ENCODE measurements around the gene TOMM40L. TPM values are rescaled to one million over a fixed set of nuclear protein-coding genes. Genes with fewer than 3 reads are reported as not detected.

The TOMM40L gene
- total RNA-seq, 1 experiment from 2014 or later = 6.7 TPM

DNA sequence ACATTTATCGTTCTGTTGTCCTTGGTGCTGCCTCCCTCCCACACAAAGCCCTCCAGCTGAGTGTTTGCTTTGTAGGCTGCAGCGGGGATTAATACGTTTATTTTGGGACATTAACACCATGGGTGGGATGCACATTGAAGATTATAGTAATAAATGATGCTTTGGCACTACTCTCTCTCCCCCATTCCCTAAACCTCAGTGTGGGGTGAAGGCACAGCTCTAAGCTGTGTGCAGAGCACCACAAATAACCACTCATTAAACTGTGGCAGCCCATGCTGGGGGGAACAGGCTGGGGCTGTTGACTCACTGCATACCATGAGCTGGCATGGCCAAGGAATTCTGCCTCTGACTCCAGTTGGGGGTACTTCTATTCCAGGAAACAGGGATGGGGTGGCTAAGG lies 40.3 kb downstream of the TOMM40L start:
- CTCF ChIA-PET = interaction anchor here (0.6 kb wide), 1 partner anchor 43 kb away, joined by 4 read pairs; the partner anchor contains the start of gene MPZ
- H3K79me2 ChIP-seq (ENCODE audit: low read depth) = no peaks in the 10 kb centered on the region
- no peaks in the 10 kb centered on the region for H3K36me3 ChIP-seq (ENCODE audit: low read depth)
- H3K4me2 ChIP-seq = no peak overlapping the region
- H3K4me3 ChIP-seq = no peak overlapping the region
- POLR2A ChIA-PET (ENCODE audit: unreplicated experiment) = no interaction called here
- peaks cover 7% of the 10 kb centered on the region for H3K4me1 ChIP-seq (replicated peaks; ENCODE audit: insufficient read depth)
- no peak overlapping the region for H3K27ac ChIP-seq
- no peaks in the 10 kb centered on the region for H3K9me3 ChIP-seq (ENCODE audit: insufficient read depth, low read depth)
- H4K20me1 ChIP-seq (ENCODE audit: insufficient read depth) = no peaks in the 10 kb centered on the region
- 0 out of 2 replicates have a peak, but pooled peaks cover 4% of the 10 kb centered on the region for H3K27me3 ChIP-seq (ENCODE audit: insufficient read depth, low read depth)
- TF ChIP-seq EZH2 (IDR thresholded peaks at IDR 0.05; ENCODE audit: low read depth) (no peak), CTCF (conservative IDR thresholded peaks at IDR 0.05) (no peak)
- no peak overlapping the region for H2AFZ ChIP-seq
- DNase-seq = no peak
- no TSS peak for BruUV-seq (replicated peaks)
- H3F3A ChIP-seq (ENCODE audit: insufficient read depth, low read depth) = peaks cover 5% of the 10 kb centered on the region; the same call in 1 of the 2 replicates
- intact Hi-C loops (cut with micrococcal nuclease; ENCODE audit: unreplicated experiment) = no loop called here
- H3K9me2 ChIP-seq (ENCODE audit: insufficient read depth) = no peaks in the 10 kb centered on the region

GRCh38 chr1:161266836-161267235 lies 41.0 kb downstream of the TOMM40L start:
- intact Hi-C loops (cut with micrococcal nuclease; ENCODE audit: unreplicated experiment) = no loop called here
- BruUV-seq (replicated peaks) = no TSS peak
- Histone ChIP-seq H3K36me3 (ENCODE audit: low read depth) (no peaks in the 10 kb centered on the region), H3K27ac (no peak overlapping the region), H3K4me2 (no peak overlapping the region), H3K9me2 (ENCODE audit: insufficient read depth) (no peaks in the 10 kb centered on the region), H3K4me3 (no peak overlapping the region), H3K27me3 (ENCODE audit: insufficient read depth, low read depth) (0 out of 2 replicates have a peak, but pooled peaks cover 4% of the 10 kb centered on the region), H3F3A (ENCODE audit: insufficient read depth, low read depth) (no peaks in the 10 kb centered on the region), H4K20me1 (ENCODE audit: insufficient read depth) (no peaks in the 10 kb centered on the region), H3K79me2 (ENCODE audit: low read depth) (no peaks in the 10 kb centered on the region), H3K4me1 (replicated peaks; ENCODE audit: insufficient read depth) (peaks cover under 1% of the 10 kb centered on the region; the same call in 1 of the 2 replicates), H3K9me3 (ENCODE audit: insufficient read depth, low read depth) (no peaks in the 10 kb centered on the region), H2AFZ (no peak overlapping the region; the same call in 1 of the 2 replicates)
- no peak for TF ChIP-seq CTCF (conservative IDR thresholded peaks at IDR 0.05)
- no peak for TF ChIP-seq EZH2 (IDR thresholded peaks at IDR 0.05; ENCODE audit: low read depth)
- ChIA-PET POLR2A (ENCODE audit: unreplicated experiment) (no interaction called here), CTCF (no interaction called here)
- no peak for DNase-seq

GRCh38 chr1:161267321-161267720 lies 41.5 kb downstream of the TOMM40L start:
- BruUV-seq (replicated peaks) = no TSS peak
- ChIA-PET POLR2A (ENCODE audit: unreplicated experiment) (no interaction called here), CTCF (no interaction called here)
- no peaks in the 10 kb centered on the region for H3K4me1 ChIP-seq (replicated peaks; ENCODE audit: insufficient read depth)
- TF ChIP-seq CTCF (conservative IDR thresholded peaks at IDR 0.05) = no peak
- no peak for TF ChIP-seq EZH2 (IDR thresholded peaks at IDR 0.05; ENCODE audit: low read depth)
- no peaks in the 10 kb centered on the region for H3F3A ChIP-seq (ENCODE audit: insufficient read depth, low read depth)
- no peaks in the 10 kb centered on the region for H3K36me3 ChIP-seq (ENCODE audit: low read depth)
- 0 out of 2 replicates have a peak, but pooled peaks cover 4% of the 10 kb centered on the region for H3K27me3 ChIP-seq (ENCODE audit: insufficient read depth, low read depth)
- no peaks in the 10 kb centered on the region for H3K9me2 ChIP-seq (ENCODE audit: insufficient read depth)
- H3K4me2 ChIP-seq = no peak overlapping the region
- H3K9me3 ChIP-seq (ENCODE audit: insufficient read depth, low read depth) = no peaks in the 10 kb centered on the region
- no peak overlapping the region for H3K27ac ChIP-seq
- no peaks in the 10 kb centered on the region for H3K79me2 ChIP-seq (ENCODE audit: low read depth)
- no peak overlapping the region for H3K4me3 ChIP-seq
- no peaks in the 10 kb centered on the region for H4K20me1 ChIP-seq (ENCODE audit: insufficient read depth)
- H2AFZ ChIP-seq = no peak overlapping the region
- intact Hi-C loops (cut with micrococcal nuclease; ENCODE audit: unreplicated experiment) = no loop called here
- DNase-seq = no peak
